Parathyroid adenoma (tissue), 2 donors: Measurements from ENCODE around the gene CYP1A1.

Experiments
- H2AFZ ChIP-seq: fragments of 300-600 bp; sonication (generic); one replicate; pipeline ENCODE4 v1.7.0; 2017; ENCODE audit warnings: antibody characterized with exemption, mild to moderate bottlenecking
- H3K27ac ChIP-seq: fragments of 300-600 bp; sonication (generic); one replicate; pipeline ENCODE4 v1.7.0; 2017
- H3K27me3 ChIP-seq: fragments of 300-600 bp; sonication (generic); one replicate; pipeline ENCODE4 v1.7.0; 2017; ENCODE audit warnings: low read length; ENCODE audit not compliant: control insufficient read depth, insufficient read depth
- H3K36me3 ChIP-seq: fragments of 300-600 bp; sonication (generic); one replicate; pipeline ENCODE4 v1.7.0; 2017; ENCODE audit warnings: low read length; ENCODE audit not compliant: control insufficient read depth, insufficient read depth
- H3K4me1 ChIP-seq: fragments of 300-600 bp; sonication (generic); one replicate; pipeline ENCODE4 v1.7.0; 2017; ENCODE audit warnings: control low read depth
- H3K4me2 ChIP-seq: fragments of 300-600 bp; sonication (generic); one replicate; pipeline ENCODE4 v1.7.0; 2017; ENCODE audit warnings: low read length
- H3K4me3 ChIP-seq: fragments of 300-600 bp; sonication (generic); one replicate; pipeline ENCODE4 v1.7.0; 2017; ENCODE audit warnings: low read depth, low read length
- H3K79me2 ChIP-seq: fragments of 300-600 bp; sonication (generic); one replicate; pipeline ENCODE4 v1.7.0; 2017; ENCODE audit warnings: control low read depth
- H3K9ac ChIP-seq: fragments of 300-600 bp; sonication (generic); one replicate; pipeline ENCODE4 v1.7.0; 2017; ENCODE audit warnings: mild to moderate bottlenecking
- H3K9me3 ChIP-seq: fragments of 300-600 bp; sonication (generic); one replicate; pipeline ENCODE4 v1.7.0; 2017; ENCODE audit warnings: low read length; ENCODE audit not compliant: control insufficient read depth
- CTCF ChIP-seq: fragments of 300-600 bp; sonication (generic); IDR thresholded peaks from one replicate; pipeline ENCODE4 v1.7.0; 2017; ENCODE audit warnings: antibody characterized with exemption, mild to moderate bottlenecking
- donor health status: primary hyperparathyroidism.

The CYP1A1 gene

GRCh38 chr15:74769463-74770025 is 44.2 kb upstream of the CYP1A1 start:
- no peak overlapping the region for H3K4me2 ChIP-seq
- no peak overlapping the region for H3K4me3 ChIP-seq
- no peaks in the 10 kb centered on the region for H3K36me3 ChIP-seq
- H3K9ac ChIP-seq = no peak overlapping the region
- no peaks in the 10 kb centered on the region for H3K9me3 ChIP-seq
- no peaks in the 10 kb centered on the region for H3K27me3 ChIP-seq
- no peaks in the 10 kb centered on the region for H3K4me1 ChIP-seq
- no peak for TF ChIP-seq CTCF
- H3K79me2 ChIP-seq = no peaks in the 10 kb centered on the region
- H2AFZ ChIP-seq = no peak overlapping the region
- no peak overlapping the region for H3K27ac ChIP-seq

GRCh38 chr15:74768771-74769342 is 43.5 kb upstream of the CYP1A1 start:
- Histone ChIP-seq H3K4me2 (no peak overlapping the region), H3K9ac (no peak overlapping the region), H3K27ac (no peak overlapping the region), H3K4me3 (no peak overlapping the region), H2AFZ (no peak overlapping the region), H3K27me3 (no peaks in the 10 kb centered on the region), H3K36me3 (no peaks in the 10 kb centered on the region), H3K9me3 (no peaks in the 10 kb centered on the region), H3K4me1 (no peaks in the 10 kb centered on the region), H3K79me2 (no peaks in the 10 kb centered on the region)
- TF ChIP-seq CTCF = peak; percentile 79

- no peaks in the 10 kb centered on the region for H3K4me1 ChIP-seq
- TF ChIP-seq CTCF = no peak
- no peaks in the 10 kb centered on the region for H3K79me2 ChIP-seq
- no peak overlapping the region for H3K9ac ChIP-seq
- no peaks in the 10 kb centered on the region for H3K9me3 ChIP-seq
- no peak overlapping the region for H3K4me3 ChIP-seq
- no peak overlapping the region for H2AFZ ChIP-seq
- H3K27me3 ChIP-seq = no peaks in the 10 kb centered on the region
- no peak overlapping the region for H3K27ac ChIP-seq
- H3K4me2 ChIP-seq = no peak overlapping the region
- no peaks in the 10 kb centered on the region for H3K36me3 ChIP-seq
Measured at GRCh38 chr15:74768099-74768770, 42.9 kb upstream of the CYP1A1 start.

- Histone ChIP-seq H3K4me3 (no peak overlapping the region), H3K9ac (no peak overlapping the region), H3K4me2 (no peak overlapping the region), H3K27ac (no peak overlapping the region), H3K79me2 (no peaks in the 10 kb centered on the region), H3K36me3 (no peaks in the 10 kb centered on the region), H2AFZ (no peak overlapping the region), H3K9me3 (no peaks in the 10 kb centered on the region), H3K27me3 (no peaks in the 10 kb centered on the region), H3K4me1 (no peaks in the 10 kb centered on the region)
- no peak for TF ChIP-seq CTCF
Measured at GRCh38 chr15:74767167-74768098, 42.1 kb upstream of the CYP1A1 start.
